HTERT RPE-1 (cell line): ENCODE results near the gene CD22.

Experiments used
- in situ Hi-C: fragments of 300-500 bp; cut with MboI; formaldehyde crosslinking; loops from 4 replicates; pipeline ENCODE4 v1.14.3; 2020; ENCODE audit warnings: low sequenced_read_pairs

The CD22 gene

GRCh38 chr19:35313587-35313986, 15.4 kb upstream of the CD22 start:
- in situ Hi-C loops: no loop called here

- in situ Hi-C loops: no loop called here
Observed at GRCh38 chr19:35314031-35314430, 15.0 kb upstream of the CD22 start.

- in situ Hi-C loops: no loop called here
Observed at GRCh38 chr19:35314858-35315470, 14.0 kb upstream of the CD22 start.

GRCh38 chr19:35315883-35316282, 13.1 kb upstream of the CD22 start:
- in situ Hi-C loops: no loop called here

- in situ Hi-C loops: no loop called here
Observed at GRCh38 chr19:35316560-35316959, 12.4 kb upstream of the CD22 start.

GRCh38 chr19:35317464-35318043, 11.4 kb upstream of the CD22 start:
- in situ Hi-C loops: no loop called here

GRCh38 chr19:35318679-35319448, 10.1 kb upstream of the CD22 start:
- in situ Hi-C loops: no loop called here

GRCh38 chr19:35320065-35320713, 8.8 kb upstream of the CD22 start:
- in situ Hi-C loops: no loop called here

GRCh38 chr19:35321291-35321690, 7.7 kb upstream of the CD22 start:
- in situ Hi-C loops: no loop called here

GRCh38 chr19:35322014-35322413, 7.0 kb upstream of the CD22 start:
- in situ Hi-C loops: no loop called here

- in situ Hi-C loops: no loop called here
Observed at GRCh38 chr19:35327642-35328041, 1.3 kb upstream of the CD22 start.

GRCh38 chr19:35329323-35329722, 336 bp downstream of the CD22 start:
- in situ Hi-C loops: no loop called here

GRCh38 chr19:35330475-35330874, 1.5 kb downstream of the CD22 start:
- in situ Hi-C loops: no loop called here

- in situ Hi-C loops: no loop called here
Observed at GRCh38 chr19:35331551-35332214, 2.7 kb downstream of the CD22 start.

GRCh38 chr19:35332817-35333216, 3.8 kb downstream of the CD22 start:
- in situ Hi-C loops: no loop called here

GRCh38 chr19:35334144-35334753, 5.3 kb downstream of the CD22 start:
- in situ Hi-C loops: no loop called here

GRCh38 chr19:35336166-35336955, 7.4 kb downstream of the CD22 start:
- in situ Hi-C loops: no loop called here

- in situ Hi-C loops: no loop called here
Observed at GRCh38 chr19:35337097-35337983, 8.4 kb downstream of the CD22 start.

- in situ Hi-C loops: no loop called here
Observed at GRCh38 chr19:35337984-35338296, 9.0 kb downstream of the CD22 start.
